Dendritic cell treated with granulocyte-macrophage colony-stimulating factor and Interleukin-4, amounts not matched to agents 40 ng/mL and 50 ng/mL, for 4 days (primary cell): ENCODE results near the gene GPI.
"Not testable (repeated sequence)": the region's sequence is repeated elsewhere in the genome, so short reads cannot be mapped to it uniquely, and the experiment has no call there.

Source experiments
- H3K27ac Mint-ChIP-seq: one replicate; pipeline ENCODE4 v1.8.0; 2022; ENCODE audit warnings: mild to moderate bottlenecking, mixed read lengths
- H3K27me3 Mint-ChIP-seq: one replicate; pipeline ENCODE4 v1.8.0; 2022; ENCODE audit warnings: mild to moderate bottlenecking, mixed read lengths
- H3K36me3 Mint-ChIP-seq: one replicate; pipeline ENCODE4 v1.8.0; 2022; ENCODE audit warnings: low read depth, mixed read lengths
- H3K4me1 Mint-ChIP-seq: one replicate; pipeline ENCODE4 v1.8.0; 2022; ENCODE audit warnings: low read depth, mixed read lengths
- H3K4me3 Mint-ChIP-seq: one replicate; pipeline ENCODE4 v1.8.0; 2022; ENCODE audit warnings: mild to moderate bottlenecking, moderate library complexity, mixed read lengths
- H3K9me3 Mint-ChIP-seq: one replicate; pipeline ENCODE4 v1.8.0; 2022; ENCODE audit warnings: mixed read lengths
- intact Hi-C: fragments of 100-400 bp; cut with micrococcal nuclease; formaldehyde crosslinking; loops from one replicate; pipeline ENCODE4 v1.15.0; 2022

Gene GPI

GRCh38 chr19:34366738-34367623 is 2.0 kb downstream of the GPI start:
- peaks cover 61% of the 10 kb centered on the region for H3K4me1 Mint-ChIP-seq
- peak overlapping the region; percentile 76 for H3K27ac Mint-ChIP-seq
- H3K4me3 Mint-ChIP-seq: peak overlapping the region; percentile 95
- H3K9me3 Mint-ChIP-seq: no peaks in the 10 kb centered on the region
- intact Hi-C loops: loop anchor here (5.0 kb wide), 1 partner anchor 60 kb away; the partner anchor contains the start of gene UBA2
- H3K36me3 Mint-ChIP-seq: no peaks in the 10 kb centered on the region
- H3K27me3 Mint-ChIP-seq: no peaks in the 10 kb centered on the region

GRCh38 chr19:34367624-34367957 is 2.6 kb downstream of the GPI start:
- no peaks in the 10 kb centered on the region for H3K36me3 Mint-ChIP-seq
- intact Hi-C loops: loop anchor here (5.0 kb wide), 1 partner anchor 60 kb away; the partner anchor contains the start of gene UBA2
- no peaks in the 10 kb centered on the region for H3K27me3 Mint-ChIP-seq
- no peaks in the 10 kb centered on the region for H3K9me3 Mint-ChIP-seq
- no peak overlapping the region for H3K27ac Mint-ChIP-seq
- peak overlapping the region; percentile 21 for H3K4me3 Mint-ChIP-seq
- H3K4me1 Mint-ChIP-seq: peaks cover 61% of the 10 kb centered on the region

GRCh38 chr19:34368338-34368737 is 3.3 kb downstream of the GPI start:
- Mint-ChIP-seq H3K36me3 (no peaks in the 10 kb centered on the region), H3K27ac (no peak overlapping the region), H3K4me1 (peaks cover 61% of the 10 kb centered on the region), H3K9me3 (no peaks in the 10 kb centered on the region), H3K27me3 (no peaks in the 10 kb centered on the region), H3K4me3 (no peak overlapping the region)
- intact Hi-C loops: loop anchor here (5.0 kb wide), 1 partner anchor 59 kb away; the partner anchor contains the start of gene UBA2

- peaks cover 59% of the 10 kb centered on the region for H3K4me1 Mint-ChIP-seq
- not testable (repeated sequence) for H3K9me3 Mint-ChIP-seq, H3K27ac Mint-ChIP-seq, H3K4me3 Mint-ChIP-seq, H3K36me3 Mint-ChIP-seq, H3K27me3 Mint-ChIP-seq
- intact Hi-C loops: loop anchor here (5.0 kb wide), 1 partner anchor 58 kb away; the partner anchor contains the start of gene UBA2
These were observed 4.2 kb downstream of the GPI start for GRCh38 chr19:34369166-34369565.

GRCh38 chr19:34370117-34370516 is 5.1 kb downstream of the GPI start:
- intact Hi-C loops: no loop called here
- no peaks in the 10 kb centered on the region for H3K36me3 Mint-ChIP-seq
- peaks cover 52% of the 10 kb centered on the region for H3K4me1 Mint-ChIP-seq
- H3K27me3 Mint-ChIP-seq: no peaks in the 10 kb centered on the region
- no peak overlapping the region for H3K4me3 Mint-ChIP-seq
- no peak overlapping the region for H3K27ac Mint-ChIP-seq
- no peaks in the 10 kb centered on the region for H3K9me3 Mint-ChIP-seq

GRCh38 chr19:34370983-34371382 is 6.0 kb downstream of the GPI start:
- Mint-ChIP-seq H3K4me1 (peaks cover 46% of the 10 kb centered on the region), H3K27ac (no peak overlapping the region), H3K36me3 (no peaks in the 10 kb centered on the region), H3K9me3 (no peaks in the 10 kb centered on the region), H3K27me3 (no peaks in the 10 kb centered on the region), H3K4me3 (no peak overlapping the region)
- intact Hi-C loops: no loop called here

GRCh38 chr19:34373601-34374288 is 8.7 kb downstream of the GPI start:
- intact Hi-C loops: no loop called here
- no peaks in the 10 kb centered on the region for H3K27me3 Mint-ChIP-seq
- H3K4me1 Mint-ChIP-seq: peaks cover 22% of the 10 kb centered on the region
- H3K36me3 Mint-ChIP-seq: no peaks in the 10 kb centered on the region
- no peak overlapping the region for H3K4me3 Mint-ChIP-seq
- no peak overlapping the region for H3K27ac Mint-ChIP-seq
- H3K9me3 Mint-ChIP-seq: no peaks in the 10 kb centered on the region

- intact Hi-C loops: no loop called here
- Mint-ChIP-seq H3K9me3 (no peaks in the 10 kb centered on the region), H3K4me1 (peaks cover 10% of the 10 kb centered on the region), H3K27ac (no peak overlapping the region), H3K36me3 (no peaks in the 10 kb centered on the region), H3K27me3 (no peaks in the 10 kb centered on the region), H3K4me3 (no peak overlapping the region)
These were observed 10.6 kb downstream of the GPI start for GRCh38 chr19:34375598-34375997.

GRCh38 chr19:34380639-34381241 is 15.7 kb downstream of the GPI start:
- Mint-ChIP-seq H3K36me3 (no peaks in the 10 kb centered on the region), H3K9me3 (no peaks in the 10 kb centered on the region), H3K27me3 (no peaks in the 10 kb centered on the region), H3K4me1 (no peaks in the 10 kb centered on the region), H3K27ac (no peak overlapping the region), H3K4me3 (no peak overlapping the region)
- intact Hi-C loops: no loop called here

GRCh38 chr19:34381399-34382251 is 16.6 kb downstream of the GPI start:
- H3K36me3 Mint-ChIP-seq: no peaks in the 10 kb centered on the region
- H3K4me1 Mint-ChIP-seq: no peaks in the 10 kb centered on the region
- no peak overlapping the region for H3K27ac Mint-ChIP-seq
- no peaks in the 10 kb centered on the region for H3K9me3 Mint-ChIP-seq
- H3K27me3 Mint-ChIP-seq: no peaks in the 10 kb centered on the region
- intact Hi-C loops: no loop called here
- no peak overlapping the region for H3K4me3 Mint-ChIP-seq

GRCh38 chr19:34382471-34382870 is 17.5 kb downstream of the GPI start:
- Mint-ChIP-seq H3K9me3 (no peaks in the 10 kb centered on the region), H3K4me1 (no peaks in the 10 kb centered on the region), H3K27ac (no peak overlapping the region), H3K4me3 (no peak overlapping the region), H3K27me3 (no peaks in the 10 kb centered on the region), H3K36me3 (no peaks in the 10 kb centered on the region)
- intact Hi-C loops: no loop called here

GRCh38 chr19:34383599-34383998 is 18.6 kb downstream of the GPI start:
- no peaks in the 10 kb centered on the region for H3K9me3 Mint-ChIP-seq
- H3K4me1 Mint-ChIP-seq: no peaks in the 10 kb centered on the region
- no peak overlapping the region for H3K4me3 Mint-ChIP-seq
- no peaks in the 10 kb centered on the region for H3K27me3 Mint-ChIP-seq
- intact Hi-C loops: no loop called here
- H3K36me3 Mint-ChIP-seq: no peaks in the 10 kb centered on the region
- no peak overlapping the region for H3K27ac Mint-ChIP-seq

GRCh38 chr19:34386645-34387445 is 21.8 kb downstream of the GPI start:
- H3K27me3 Mint-ChIP-seq: no peaks in the 10 kb centered on the region
- no peaks in the 10 kb centered on the region for H3K9me3 Mint-ChIP-seq
- no peaks in the 10 kb centered on the region for H3K4me1 Mint-ChIP-seq
- no peaks in the 10 kb centered on the region for H3K36me3 Mint-ChIP-seq
- H3K4me3 Mint-ChIP-seq: no peak overlapping the region
- intact Hi-C loops: no loop called here
- H3K27ac Mint-ChIP-seq: no peak overlapping the region
